ENCODE data around the gene RALGAPA2.

- TF ChIP-seq POLR2A (IDR thresholded peaks at IDR 0.05; ENCODE audit: extremely low read depth, insufficient read length) = no peak
- TF ChIP-seq CTCF (IDR thresholded peaks at IDR 0.05; ENCODE audit: low read depth, low read length) = no peak
- no peak for TF ChIP-seq MAX (IDR thresholded peaks at IDR 0.05; ENCODE audit: low read depth, low read length)
- TF ChIP-seq MYC (IDR thresholded peaks at IDR 0.05; ENCODE audit: low read depth, low read length) = no peak
Observed at GRCh38 chr20:20571068-20571780, 141.2 kb downstream of the RALGAPA2 start.
